ENCODE measurements around the gene DOHH. TPM values are rescaled to one million over a fixed set of nuclear protein-coding genes. Genes with fewer than 3 reads are reported as not detected.

Gene DOHH
- total RNA-seq, 1 experiment from 2014 or later: 22.3 TPM

- CTCF ChIA-PET: no interaction called here
- intact Hi-C loops (cut with micrococcal nuclease; ENCODE audit: unreplicated experiment): no loop called here
- no peak overlapping the region for H3K27ac ChIP-seq (ENCODE audit: low read depth, low read length, poor library complexity, severe bottlenecking)
- POLR2A ChIA-PET (ENCODE audit: low non-redundant PET): no interaction called here
- no peaks in the 10 kb centered on the region for H3K9me3 ChIP-seq (ENCODE audit: low read depth, low read length, poor library complexity, severe bottlenecking)
- no TSS peak for BruUV-seq (replicated peaks)
- no peaks in the 10 kb centered on the region for H3K27me3 ChIP-seq (replicated peaks; ENCODE audit: insufficient read depth, low read depth, low read length, poor library complexity)
- H3K36me3 ChIP-seq (ENCODE audit: insufficient read depth, low read length, poor library complexity, severe bottlenecking): peaks cover 39% of the 10 kb centered on the region
- no peak for TF ChIP-seq CTCF (conservative IDR thresholded peaks at IDR 0.05; ENCODE audit: low read depth, low read length)
- no peak for TF ChIP-seq EZH2 (IDR thresholded peaks at IDR 0.05; ENCODE audit: borderline replicate concordance, low read depth, low read length, poor library complexity, severe bottlenecking)
- H3K4me3 ChIP-seq (ENCODE audit: low read depth, low read length, poor library complexity, severe bottlenecking): no peak overlapping the region
- no peaks in the 10 kb centered on the region for H3K4me1 ChIP-seq (ENCODE audit: insufficient read depth, low read length, poor library complexity, severe bottlenecking)
- DNase-seq (ENCODE audit: low spot score): no peak
Observed at GRCh38 chr19:3458229-3459088, 42.0 kb downstream of the DOHH start.

GRCh38 chr19:3457528-3458228, 42.8 kb downstream of the DOHH start:
- no TSS peak for BruUV-seq (replicated peaks)
- DNase-seq (ENCODE audit: low spot score): no peak
- POLR2A ChIA-PET (ENCODE audit: low non-redundant PET): no interaction called here
- Histone ChIP-seq H3K9me3 (ENCODE audit: low read depth, low read length, poor library complexity, severe bottlenecking) (no peaks in the 10 kb centered on the region), H3K27ac (ENCODE audit: low read depth, low read length, poor library complexity, severe bottlenecking) (no peak overlapping the region), H3K27me3 (replicated peaks; ENCODE audit: insufficient read depth, low read depth, low read length, poor library complexity) (no peaks in the 10 kb centered on the region), H3K36me3 (ENCODE audit: insufficient read depth, low read length, poor library complexity, severe bottlenecking) (peaks cover 44% of the 10 kb centered on the region), H3K4me1 (ENCODE audit: insufficient read depth, low read length, poor library complexity, severe bottlenecking) (no peaks in the 10 kb centered on the region), H3K4me3 (ENCODE audit: low read depth, low read length, poor library complexity, severe bottlenecking) (no peak overlapping the region)
- TF ChIP-seq EZH2 (IDR thresholded peaks at IDR 0.05; ENCODE audit: borderline replicate concordance, low read depth, low read length, poor library complexity, severe bottlenecking) (no peak), CTCF (conservative IDR thresholded peaks at IDR 0.05; ENCODE audit: low read depth, low read length) (no peak)
- intact Hi-C loops (cut with micrococcal nuclease; ENCODE audit: unreplicated experiment): no loop called here
- CTCF ChIA-PET: no interaction called here

- Histone ChIP-seq H3K27me3 (replicated peaks; ENCODE audit: insufficient read depth, low read depth, low read length, poor library complexity) (no peaks in the 10 kb centered on the region), H3K4me1 (ENCODE audit: insufficient read depth, low read length, poor library complexity, severe bottlenecking) (no peaks in the 10 kb centered on the region), H3K36me3 (ENCODE audit: insufficient read depth, low read length, poor library complexity, severe bottlenecking) (peaks cover 44% of the 10 kb centered on the region), H3K9me3 (ENCODE audit: low read depth, low read length, poor library complexity, severe bottlenecking) (no peaks in the 10 kb centered on the region), H3K4me3 (ENCODE audit: low read depth, low read length, poor library complexity, severe bottlenecking) (no peak overlapping the region), H3K27ac (ENCODE audit: low read depth, low read length, poor library complexity, severe bottlenecking) (no peak overlapping the region)
- DNase-seq (ENCODE audit: low spot score): no peak
- ChIA-PET CTCF (no interaction called here), POLR2A (ENCODE audit: low non-redundant PET) (no interaction called here)
- BruUV-seq (replicated peaks): no TSS peak
- TF ChIP-seq EZH2 (IDR thresholded peaks at IDR 0.05; ENCODE audit: borderline replicate concordance, low read depth, low read length, poor library complexity, severe bottlenecking) (no peak), CTCF (conservative IDR thresholded peaks at IDR 0.05; ENCODE audit: low read depth, low read length) (no peak)
- intact Hi-C loops (cut with micrococcal nuclease; ENCODE audit: unreplicated experiment): no loop called here
Observed at GRCh38 chr19:3456925-3457527, 43.4 kb downstream of the DOHH start.

Data from A673 (cell line).